ENCODE data around the gene HINFP. TPM values are rescaled to one million over a fixed set of nuclear protein-coding genes. Genes with fewer than 3 reads are reported as not detected.

Gene HINFP
- total RNA-seq, 1 experiment from 2014 or later: 42.4 TPM

GRCh38 chr11:119106564-119107537, 14.5 kb upstream of the HINFP start, which contains the start of gene C2CD2L:
TSS of gene C2CD2L (plus strand) at chr11:119107344. CDS start at chr11:119107742, 398 bp downstream.
- no peak within 1 kb of the TSS for H3K23ac ChIP-seq (ENCODE audit: insufficient read length, low read depth, low read length)
- no peak within 1 kb of the TSS for H2BK20ac ChIP-seq (ENCODE audit: low read depth, low read length, poor library complexity, severe bottlenecking)
- Mint-ChIP-seq H3K4me3 (peak within 1 kb of the TSS; percentile 75 to 88), H3K4me1 (peaks cover 26 to 29% of the 10 kb centered on the region in 2 experiments), H3K36me3 (ENCODE audit: insufficient read depth in 1 of 3, low read depth in 3 of 3) (no peaks in the 10 kb centered on the region), H3K9me3 (no peaks in the 10 kb centered on the region; a peak in 2 of 5 replicates), H3K27ac (peak within 1 kb of the TSS in 2 of 3 experiments; percentile 20 to 75; a peak in 3 of 7 replicates), H3K27me3 (ENCODE audit: low read depth) (peaks cover 16% of the 10 kb centered on the region)
- no peak within 1 kb of the TSS for H4K5ac ChIP-seq (ENCODE audit: insufficient read length, low read depth, low read length)
- H3K56ac ChIP-seq (ENCODE audit: insufficient read length, low read depth, low read length): no peak within 1 kb of the TSS
- no CpG with 5 or more reads among the region's 49 CpGs for WGBS (ENCODE audit: extremely low coverage, insufficient read length, low lambda C conversion rate)
- no peak within 1 kb of the TSS for H2BK12ac ChIP-seq (ENCODE audit: insufficient read length, low read depth, low read length)
- no peak within 1 kb of the TSS for H3K18ac ChIP-seq (ENCODE audit: insufficient read length, low read depth, low read length)
- DNase-seq: peak; percentile 90
- no peaks in the 10 kb centered on the region for H3K79me2 ChIP-seq (ENCODE audit: insufficient read depth, low read length)
- no peak within 1 kb of the TSS for H3K27ac ChIP-seq (ENCODE audit: insufficient read length, low read depth, low read length)
- no peak within 1 kb of the TSS for H3K14ac ChIP-seq (ENCODE audit: insufficient read depth, low read length)
- no peak within 1 kb of the TSS for H2BK5ac ChIP-seq (ENCODE audit: insufficient read length, low read length)
- no peaks in the 10 kb centered on the region for H4K20me1 ChIP-seq (ENCODE audit: control insufficient read depth, insufficient read depth, insufficient read length)
- no peak within 1 kb of the TSS for H4K91ac ChIP-seq (ENCODE audit: insufficient read length, low read depth, low read length)
- H4K8ac ChIP-seq (replicated peaks; ENCODE audit: insufficient read length, low read depth, low read length): no peak within 1 kb of the TSS
- peaks cover 5% of the 10 kb centered on the region; the same call in 1 of the 2 replicates for H3K27me3 ChIP-seq (ENCODE audit: insufficient read depth, low read length)
- peaks cover 8% of the 10 kb centered on the region; the same call in 1 of the 2 replicates for H3K4me1 ChIP-seq (ENCODE audit: insufficient read depth, low read length)
- peaks cover 17% of the 10 kb centered on the region for H3K23me2 ChIP-seq (ENCODE audit: insufficient read length, low read depth, low read length, poor library complexity, severe bottlenecking)
- no peaks in the 10 kb centered on the region for H3K9me3 ChIP-seq (ENCODE audit: control insufficient read depth, low read depth, low read length)
- H3K79me1 ChIP-seq (ENCODE audit: insufficient read depth, low read depth, low read length, poor library complexity, severe bottlenecking): no peaks in the 10 kb centered on the region
- H2BK120ac ChIP-seq (ENCODE audit: low read depth, low read length, poor library complexity, severe bottlenecking): no peak within 1 kb of the TSS
- TF ChIP-seq CTCF (conservative IDR thresholded peaks at IDR 0.05): no peak
- H3K4me2 ChIP-seq (ENCODE audit: insufficient read depth, insufficient read length, low read length): peak within 1 kb of the TSS; percentile 47
- H3K9ac ChIP-seq (ENCODE audit: extremely low read depth, insufficient read length, low read length): peak within 1 kb of the TSS; percentile 7
- H3K4ac ChIP-seq (ENCODE audit: low read depth, low read length): no peak within 1 kb of the TSS
- no peak within 1 kb of the TSS for H2BK15ac ChIP-seq (ENCODE audit: low read depth, low read length)
- no peak within 1 kb of the TSS for H2AFZ ChIP-seq (ENCODE audit: low read length)
- no peak within 1 kb of the TSS for H3T11ph ChIP-seq (ENCODE audit: low read length)
- no peak within 1 kb of the TSS for H2AK5ac ChIP-seq (ENCODE audit: insufficient read length, low read length)

Measured in H9 (cell line).